ENCODE data around the gene TMEM238L. TPM values are rescaled to one million over a fixed set of nuclear protein-coding genes. Genes with fewer than 3 reads are reported as not detected.

Gene TMEM238L
- total and polyA plus RNA-seq, 2 experiments from 2014 or later: not detected

GRCh38 chr17:10821054-10821453, 17.2 kb upstream of the TMEM238L start:
- ATAC-seq (no peak; the same call in 2 of the 3 replicates), DNase-seq (ENCODE audit: low spot score) (no peak)
- Mint-ChIP-seq H3K27me3 (ENCODE audit: insufficient read depth, low read depth, poor library complexity) (peaks cover 2% of the 10 kb centered on the region), H3K4me1 (peaks cover 6% of the 10 kb centered on the region; the same call in 2 of the 3 replicates), H3K36me3 (ENCODE audit: low read depth) (no peaks in the 10 kb centered on the region), H3K9me3 (peaks cover 3% of the 10 kb centered on the region; the same call in 2 of the 3 replicates), H3K4me3 (no peak overlapping the region), H3K27ac (no peak overlapping the region)
- Histone ChIP-seq H4K20me1 (replicated peaks; ENCODE audit: insufficient read depth) (no peaks in the 10 kb centered on the region), H3K9me2 (ENCODE audit: insufficient read depth) (peaks cover 4% of the 10 kb centered on the region; the same call in 1 of the 2 replicates), H3K4me3 (no peak overlapping the region), H3K27me3 (ENCODE audit: insufficient read depth) (no peaks in the 10 kb centered on the region), H3K4me1 (ENCODE audit: insufficient read depth) (no peaks in the 10 kb centered on the region), H3F3A (replicated peaks; ENCODE audit: low read depth) (no peaks in the 10 kb centered on the region), H3K4me2 (no peak overlapping the region), H3K79me2 (replicated peaks; ENCODE audit: insufficient read depth) (no peaks in the 10 kb centered on the region), H3K27ac (ENCODE audit: low read depth) (no peak overlapping the region), H2AFZ (peak overlapping the region; percentile 32; the same call in 1 of the 2 replicates), H3K36me3 (ENCODE audit: insufficient read depth) (no peaks in the 10 kb centered on the region)
- TF ChIP-seq, protein P1, sequence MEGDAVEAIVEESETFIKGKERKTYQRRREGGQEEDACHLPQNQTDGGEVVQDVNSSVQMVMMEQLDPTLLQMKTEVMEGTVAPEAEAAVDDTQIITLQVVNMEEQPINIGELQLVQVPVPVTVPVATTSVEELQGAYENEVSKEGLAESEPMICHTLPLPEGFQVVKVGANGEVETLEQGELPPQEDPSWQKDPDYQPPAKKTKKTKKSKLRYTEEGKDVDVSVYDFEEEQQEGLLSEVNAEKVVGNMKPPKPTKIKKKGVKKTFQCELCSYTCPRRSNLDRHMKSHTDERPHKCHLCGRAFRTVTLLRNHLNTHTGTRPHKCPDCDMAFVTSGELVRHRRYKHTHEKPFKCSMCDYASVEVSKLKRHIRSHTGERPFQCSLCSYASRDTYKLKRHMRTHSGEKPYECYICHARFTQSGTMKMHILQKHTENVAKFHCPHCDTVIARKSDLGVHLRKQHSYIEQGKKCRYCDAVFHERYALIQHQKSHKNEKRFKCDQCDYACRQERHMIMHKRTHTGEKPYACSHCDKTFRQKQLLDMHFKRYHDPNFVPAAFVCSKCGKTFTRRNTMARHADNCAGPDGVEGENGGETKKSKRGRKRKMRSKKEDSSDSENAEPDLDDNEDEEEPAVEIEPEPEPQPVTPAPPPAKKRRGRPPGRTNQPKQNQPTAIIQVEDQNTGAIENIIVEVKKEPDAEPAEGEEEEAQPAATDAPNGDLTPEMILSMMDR (conservative IDR thresholded peaks at IDR 0.05; ENCODE audit: low read depth in 2 of 2): no peak
- TF ChIP-seq, protein P2, sequence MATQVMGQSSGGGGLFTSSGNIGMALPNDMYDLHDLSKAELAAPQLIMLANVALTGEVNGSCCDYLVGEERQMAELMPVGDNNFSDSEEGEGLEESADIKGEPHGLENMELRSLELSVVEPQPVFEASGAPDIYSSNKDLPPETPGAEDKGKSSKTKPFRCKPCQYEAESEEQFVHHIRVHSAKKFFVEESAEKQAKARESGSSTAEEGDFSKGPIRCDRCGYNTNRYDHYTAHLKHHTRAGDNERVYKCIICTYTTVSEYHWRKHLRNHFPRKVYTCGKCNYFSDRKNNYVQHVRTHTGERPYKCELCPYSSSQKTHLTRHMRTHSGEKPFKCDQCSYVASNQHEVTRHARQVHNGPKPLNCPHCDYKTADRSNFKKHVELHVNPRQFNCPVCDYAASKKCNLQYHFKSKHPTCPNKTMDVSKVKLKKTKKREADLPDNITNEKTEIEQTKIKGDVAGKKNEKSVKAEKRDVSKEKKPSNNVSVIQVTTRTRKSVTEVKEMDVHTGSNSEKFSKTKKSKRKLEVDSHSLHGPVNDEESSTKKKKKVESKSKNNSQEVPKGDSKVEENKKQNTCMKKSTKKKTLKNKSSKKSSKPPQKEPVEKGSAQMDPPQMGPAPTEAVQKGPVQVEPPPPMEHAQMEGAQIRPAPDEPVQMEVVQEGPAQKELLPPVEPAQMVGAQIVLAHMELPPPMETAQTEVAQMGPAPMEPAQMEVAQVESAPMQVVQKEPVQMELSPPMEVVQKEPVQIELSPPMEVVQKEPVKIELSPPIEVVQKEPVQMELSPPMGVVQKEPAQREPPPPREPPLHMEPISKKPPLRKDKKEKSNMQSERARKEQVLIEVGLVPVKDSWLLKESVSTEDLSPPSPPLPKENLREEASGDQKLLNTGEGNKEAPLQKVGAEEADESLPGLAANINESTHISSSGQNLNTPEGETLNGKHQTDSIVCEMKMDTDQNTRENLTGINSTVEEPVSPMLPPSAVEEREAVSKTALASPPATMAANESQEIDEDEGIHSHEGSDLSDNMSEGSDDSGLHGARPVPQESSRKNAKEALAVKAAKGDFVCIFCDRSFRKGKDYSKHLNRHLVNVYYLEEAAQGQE (IDR thresholded peaks at IDR 0.05; ENCODE audit: unreplicated experiment): no peak
- TF ChIP-seq, protein P3, sequence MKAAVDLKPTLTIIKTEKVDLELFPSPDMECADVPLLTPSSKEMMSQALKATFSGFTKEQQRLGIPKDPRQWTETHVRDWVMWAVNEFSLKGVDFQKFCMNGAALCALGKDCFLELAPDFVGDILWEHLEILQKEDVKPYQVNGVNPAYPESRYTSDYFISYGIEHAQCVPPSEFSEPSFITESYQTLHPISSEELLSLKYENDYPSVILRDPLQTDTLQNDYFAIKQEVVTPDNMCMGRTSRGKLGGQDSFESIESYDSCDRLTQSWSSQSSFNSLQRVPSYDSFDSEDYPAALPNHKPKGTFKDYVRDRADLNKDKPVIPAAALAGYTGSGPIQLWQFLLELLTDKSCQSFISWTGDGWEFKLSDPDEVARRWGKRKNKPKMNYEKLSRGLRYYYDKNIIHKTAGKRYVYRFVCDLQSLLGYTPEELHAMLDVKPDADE (IDR thresholded peaks at IDR 0.05): no peak
- no peak for TF ChIP-seq EZH2phosphoT487 (IDR thresholded peaks at IDR 0.05; ENCODE audit: unreplicated experiment)
- no peak for TF ChIP-seq CREB1 (CRISPR knock-in tag; IDR thresholded peaks at IDR 0.05; ENCODE audit: low read depth)

DNA sequence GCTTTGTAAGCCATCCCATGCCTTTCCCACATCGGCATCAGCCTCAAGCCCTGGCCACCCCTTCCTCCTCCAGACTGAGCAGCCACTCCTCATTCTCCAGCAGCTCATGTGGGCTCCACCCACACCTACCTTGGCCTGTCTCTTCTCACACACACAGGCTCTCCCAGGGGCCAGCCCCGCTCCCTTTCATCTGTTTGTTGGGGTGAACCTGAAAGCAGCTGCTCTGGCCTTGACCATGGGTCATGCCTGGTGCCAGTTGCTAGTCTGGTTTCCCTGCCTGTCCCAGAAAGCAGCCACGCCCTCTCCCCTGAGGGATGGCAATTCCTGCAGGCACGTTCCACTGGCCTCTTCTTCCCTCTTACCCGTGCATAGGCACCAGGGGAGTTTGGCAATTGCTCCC, 11.4 kb upstream of the TMEM238L start:
- H3K9me2 ChIP-seq (ENCODE audit: insufficient read depth): no peaks in the 10 kb centered on the region
- no peaks in the 10 kb centered on the region for H3K36me3 Mint-ChIP-seq (ENCODE audit: low read depth)
- H3K4me1 ChIP-seq (ENCODE audit: insufficient read depth): no peaks in the 10 kb centered on the region
- no peaks in the 10 kb centered on the region for H3K4me1 Mint-ChIP-seq
- H4K20me1 ChIP-seq (replicated peaks; ENCODE audit: insufficient read depth): no peaks in the 10 kb centered on the region
- H3K27ac ChIP-seq (ENCODE audit: low read depth): no peak overlapping the region
- peaks cover 4% of the 10 kb centered on the region for H3K27me3 Mint-ChIP-seq (ENCODE audit: insufficient read depth, low read depth, poor library complexity)
- H3F3A ChIP-seq (replicated peaks; ENCODE audit: low read depth): no peaks in the 10 kb centered on the region
- no peak overlapping the region for H3K4me2 ChIP-seq
- H3K36me3 ChIP-seq (ENCODE audit: insufficient read depth): no peaks in the 10 kb centered on the region
- no peaks in the 10 kb centered on the region for H3K79me2 ChIP-seq (replicated peaks; ENCODE audit: insufficient read depth)
- no peak for TF ChIP-seq EZH2phosphoT487 (IDR thresholded peaks at IDR 0.05; ENCODE audit: unreplicated experiment)
- TF ChIP-seq, protein P1 (conservative IDR thresholded peaks at IDR 0.05; ENCODE audit: low read depth in 2 of 2): no peak
- TF ChIP-seq, protein P3 (IDR thresholded peaks at IDR 0.05): no peak
- TF ChIP-seq, protein P2 (IDR thresholded peaks at IDR 0.05; ENCODE audit: unreplicated experiment): no peak
- TF ChIP-seq ZNF114 (CRISPR knock-in tag; IDR thresholded peaks at IDR 0.05): no peak
- no peak for TF ChIP-seq POLR2AphosphoS5 (IDR thresholded peaks at IDR 0.05; ENCODE audit: low read depth)
- no peaks in the 10 kb centered on the region; the same call in 2 of the 3 replicates for H3K9me3 Mint-ChIP-seq
- no peak overlapping the region; the same call in 1 of the 2 replicates for H2AFZ ChIP-seq
- ATAC-seq (no peak), DNase-seq (ENCODE audit: low spot score) (no peak)
- H3K4me3 ChIP-seq: no peak overlapping the region
- H3K27ac Mint-ChIP-seq: no peak overlapping the region
- no peak overlapping the region for H3K4me3 Mint-ChIP-seq
- no peaks in the 10 kb centered on the region for H3K27me3 ChIP-seq (ENCODE audit: insufficient read depth)

Data from GM23338 (cell line).